ENCODE data around the gene CCBE1. TPM values are rescaled to one million over a fixed set of nuclear protein-coding genes. Genes with fewer than 3 reads are reported as not detected.
A peak's percentile ranks its signal among the peaks of the same experiment; 100 is the strongest.

CCBE1 gene
- total RNA-seq, 1 donor from 2014 or later: 0.40 TPM

DNA sequence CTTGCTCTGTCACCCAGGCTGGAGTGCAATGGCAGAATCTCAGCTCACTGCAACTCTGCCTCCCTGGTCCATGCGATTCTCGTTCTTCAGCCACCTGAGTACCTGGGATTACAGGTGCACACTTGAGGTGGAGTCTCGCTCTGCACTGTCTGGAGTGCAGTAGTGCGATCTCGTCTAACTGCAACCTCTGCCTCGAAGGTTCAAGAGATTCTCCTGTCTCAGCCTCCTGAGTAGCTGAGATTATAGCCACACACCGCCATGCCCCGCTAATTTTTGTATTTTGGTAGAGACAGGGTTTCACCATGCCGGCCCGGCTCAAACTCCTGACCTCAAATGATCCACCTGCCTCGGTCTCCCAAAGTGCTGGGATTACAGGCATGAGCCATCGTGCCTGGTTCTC, 83.3 kb downstream of the CCBE1 start:
- no peak for ATAC-seq

DNA sequence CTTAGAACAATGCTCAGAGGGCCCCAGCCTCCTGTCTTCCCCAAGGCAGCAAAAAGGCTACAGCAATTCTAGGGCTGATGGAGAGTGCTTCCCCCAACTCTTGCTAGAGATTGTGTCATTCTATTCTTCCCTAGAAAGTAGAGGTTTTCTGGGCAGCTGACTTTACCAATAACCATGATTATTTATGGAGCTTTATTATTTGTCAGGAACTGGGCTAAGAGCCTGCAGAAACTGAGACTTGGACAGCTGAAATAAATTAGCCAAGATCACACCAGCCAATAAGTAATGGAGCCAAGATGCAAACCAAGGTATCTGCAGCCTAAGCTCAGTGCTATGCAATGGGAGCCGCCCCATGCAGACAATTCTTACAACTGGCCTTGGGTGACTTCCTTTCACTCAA, 84.8 kb downstream of the CCBE1 start:
- no peak for ATAC-seq

DNA sequence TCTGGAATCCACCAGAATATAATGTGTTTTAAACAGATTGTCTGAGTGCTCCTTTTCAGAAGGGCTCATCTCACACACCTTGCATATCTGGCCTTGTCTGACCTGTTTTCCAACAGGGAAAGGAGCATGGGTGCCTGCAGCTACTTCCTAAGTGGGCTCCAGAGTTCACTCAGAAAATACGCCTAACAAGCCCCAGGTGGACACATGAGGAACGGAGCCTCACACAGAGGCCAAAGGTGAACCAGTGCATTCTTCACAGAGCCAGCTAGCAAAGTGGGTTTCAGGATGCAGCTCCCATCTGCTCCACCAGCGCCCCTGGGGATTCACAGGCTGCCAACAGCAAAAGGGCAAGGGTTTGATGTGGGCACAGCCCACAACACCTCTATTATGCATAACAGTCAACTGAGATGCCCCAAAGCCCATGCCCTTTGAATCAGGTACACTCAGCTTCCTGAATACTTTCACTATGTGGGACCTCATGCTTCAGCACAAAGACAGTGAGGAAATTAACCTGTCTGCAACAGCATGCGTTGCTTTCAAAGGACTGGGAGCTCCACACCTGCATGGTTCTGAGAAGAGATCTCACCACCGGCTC, 86.6 kb downstream of the CCBE1 start:
- ATAC-seq: no peak

DNA sequence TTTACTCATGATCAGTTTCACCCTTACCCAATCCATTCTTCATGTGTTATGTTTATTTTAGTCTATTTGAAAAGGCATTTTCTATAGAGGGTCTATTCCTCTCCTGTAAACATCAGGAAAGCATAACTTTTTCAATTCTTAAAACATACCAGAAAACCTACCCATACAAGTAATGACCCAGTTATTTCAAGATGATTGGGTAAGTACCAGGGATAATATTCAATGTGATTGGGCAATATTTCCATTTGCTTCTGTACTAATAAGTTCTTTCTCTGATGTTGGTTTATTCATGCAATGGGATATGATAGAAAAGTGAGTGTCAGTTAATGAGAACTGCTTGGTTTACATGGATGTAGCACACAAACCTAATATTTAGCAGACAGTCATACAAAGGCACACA, 87.6 kb downstream of the CCBE1 start:
- no peak for ATAC-seq

DNA sequence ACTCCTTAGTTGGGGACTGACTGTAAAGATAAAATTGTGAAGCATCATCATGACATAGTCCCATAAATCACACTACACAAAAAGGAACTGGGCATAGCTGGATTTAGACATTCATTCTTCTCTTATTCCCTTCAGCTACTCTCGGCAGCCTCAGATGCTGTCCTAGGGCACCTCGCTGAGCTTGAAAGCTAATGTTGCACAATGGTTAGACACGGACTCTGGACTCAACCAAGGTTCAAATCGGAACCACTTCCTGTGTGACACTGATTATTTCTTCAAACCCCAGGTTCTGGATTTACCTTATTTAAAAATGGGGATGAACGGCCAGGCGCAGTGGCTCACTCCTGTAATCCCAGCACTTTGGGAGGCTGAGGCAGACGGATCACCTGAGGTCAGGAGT, 89.8 kb downstream of the CCBE1 start:
- no peak for ATAC-seq

DNA sequence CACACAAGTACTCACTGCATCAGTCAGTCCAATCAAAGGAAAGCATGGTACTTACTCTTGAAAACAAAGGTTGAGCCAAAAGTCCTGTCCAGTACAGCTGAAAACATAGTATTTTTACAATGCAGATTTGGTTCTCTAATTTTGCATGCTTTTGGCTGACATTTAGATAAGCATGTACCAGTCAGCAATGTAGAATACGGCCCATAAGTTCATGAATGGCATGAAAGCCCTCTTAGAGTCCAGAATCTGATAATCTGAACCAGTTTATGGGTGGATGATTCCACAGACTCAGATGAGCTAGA, 90.2 kb downstream of the CCBE1 start:
- no peak for ATAC-seq

DNA sequence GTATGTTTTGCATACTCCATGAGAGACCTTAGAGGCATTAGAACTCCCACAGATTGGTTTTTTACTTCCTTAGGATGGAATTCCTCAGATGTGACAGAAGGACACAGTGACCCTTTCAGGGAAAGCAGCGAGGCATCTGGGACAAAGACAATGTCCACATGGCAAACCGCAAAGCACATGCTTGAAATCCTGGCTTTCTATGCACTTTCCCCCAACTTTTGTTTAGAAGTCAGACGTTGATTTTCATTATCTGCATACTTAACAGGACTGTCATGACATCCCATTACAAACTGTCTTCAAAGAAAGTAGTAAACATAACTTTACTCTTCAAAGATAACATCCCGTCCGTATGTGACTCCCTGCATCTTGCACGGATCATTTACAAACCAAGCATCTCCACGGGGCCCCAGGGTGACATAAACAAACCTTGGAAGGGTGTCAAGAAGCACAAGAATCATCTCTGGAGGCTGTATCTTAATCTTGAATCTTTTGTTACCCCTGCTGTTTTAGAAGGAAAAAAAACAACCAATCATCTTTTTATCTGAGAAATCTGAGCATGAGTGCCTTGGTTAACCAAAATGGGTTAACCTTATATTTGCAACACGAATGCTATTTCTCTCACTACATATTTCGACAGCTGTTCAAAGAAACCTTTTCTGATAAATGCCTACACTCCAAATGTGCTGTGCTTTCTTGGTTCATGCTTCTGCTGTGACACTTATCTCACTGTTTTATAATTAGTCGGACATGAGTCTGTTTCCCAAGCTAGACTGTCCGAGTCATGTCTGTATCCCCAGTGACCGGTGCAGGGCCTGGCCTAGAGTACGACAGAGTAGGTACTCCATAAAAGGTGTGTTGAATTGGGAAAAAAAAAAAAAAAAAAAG, 90.8 kb downstream of the CCBE1 start:
- no peak for ATAC-seq

DNA sequence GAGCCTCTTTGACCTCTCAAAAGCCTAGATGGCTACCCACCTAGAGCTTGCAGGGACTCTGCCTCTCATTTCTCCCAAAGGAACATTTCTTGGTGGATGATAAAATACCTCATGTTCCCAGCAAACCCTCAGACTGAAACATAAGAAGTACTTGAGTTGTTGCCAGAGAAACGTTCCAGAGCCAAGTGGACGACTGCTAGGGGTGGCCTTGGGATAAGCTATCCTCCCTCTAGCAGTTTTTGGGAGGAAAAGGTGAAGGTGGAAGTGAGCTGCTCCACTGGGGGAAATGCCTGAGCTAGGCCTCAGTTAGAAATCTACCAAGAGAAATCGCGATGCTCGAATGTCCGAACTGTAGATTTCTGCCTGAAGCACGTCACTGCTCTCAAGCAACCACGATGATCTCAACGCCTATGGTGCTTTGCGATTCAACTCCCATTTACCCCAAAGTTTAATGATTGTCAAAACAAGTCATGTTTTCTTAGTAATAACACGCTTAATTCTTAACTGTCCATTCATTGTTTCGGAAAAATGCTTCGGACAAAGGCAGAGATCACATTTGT, 91.5 kb downstream of the CCBE1 start:
- ATAC-seq: no peak

DNA sequence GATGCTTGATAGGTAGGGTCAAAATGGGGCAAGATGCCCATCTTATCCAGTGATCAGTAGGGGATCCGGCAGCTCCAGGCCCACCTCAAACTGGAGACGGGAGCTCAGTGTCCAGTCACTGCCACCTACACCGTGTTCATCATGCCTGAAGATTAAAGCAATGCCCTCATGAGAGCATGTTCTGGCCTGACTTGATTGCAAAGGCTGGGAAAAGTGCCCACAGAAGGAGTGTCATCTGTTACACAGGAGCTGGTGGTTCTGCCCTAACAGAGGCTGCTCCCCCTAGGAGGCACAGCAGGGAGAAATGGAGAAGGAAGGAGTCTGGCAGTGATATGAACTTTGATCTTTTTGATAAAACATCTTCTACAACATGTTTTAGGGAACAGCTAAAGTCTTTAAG, 92.3 kb downstream of the CCBE1 start:
- ATAC-seq: peak; percentile 95

DNA sequence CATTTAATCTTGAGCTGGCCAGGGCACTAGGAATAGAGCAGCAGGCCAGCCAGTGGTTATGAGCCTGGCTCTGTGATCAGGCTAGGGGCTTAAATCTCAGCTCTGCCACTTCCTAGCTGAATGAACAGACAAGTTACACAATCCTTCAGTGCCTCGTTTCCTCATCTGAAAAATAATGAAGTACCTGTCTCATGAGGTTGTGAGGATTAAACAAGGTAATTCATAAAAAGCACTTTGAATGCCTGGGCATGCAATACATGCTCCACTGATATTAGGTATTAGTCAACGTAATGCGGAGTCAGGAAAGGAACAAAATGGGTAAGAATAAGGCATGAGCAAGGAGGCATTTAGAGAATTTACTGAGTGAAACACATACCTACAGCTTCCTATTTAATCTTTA, 100.2 kb downstream of the CCBE1 start:
- peak; percentile 97 for ATAC-seq

DNA sequence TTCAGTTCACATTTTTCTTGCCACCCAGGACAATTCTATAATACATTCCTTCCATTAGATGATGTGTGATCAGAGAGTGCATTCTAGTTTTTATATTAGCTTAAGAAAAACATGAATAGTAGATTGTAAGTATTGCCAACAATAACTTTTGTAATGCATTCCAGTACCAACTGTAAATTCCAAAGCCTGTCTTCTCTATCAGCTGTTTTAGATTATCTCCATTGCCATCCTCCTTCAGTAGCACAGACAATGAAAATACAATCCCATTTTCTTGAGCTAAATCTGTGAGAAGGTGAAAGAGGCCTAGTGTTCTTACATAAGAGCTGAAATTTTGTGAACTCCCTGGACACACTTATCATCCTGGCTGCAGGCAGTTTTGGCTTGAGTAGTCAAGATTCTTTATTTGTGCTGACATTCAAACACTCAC, 103.9 kb downstream of the CCBE1 start:
- no peak for ATAC-seq

DNA sequence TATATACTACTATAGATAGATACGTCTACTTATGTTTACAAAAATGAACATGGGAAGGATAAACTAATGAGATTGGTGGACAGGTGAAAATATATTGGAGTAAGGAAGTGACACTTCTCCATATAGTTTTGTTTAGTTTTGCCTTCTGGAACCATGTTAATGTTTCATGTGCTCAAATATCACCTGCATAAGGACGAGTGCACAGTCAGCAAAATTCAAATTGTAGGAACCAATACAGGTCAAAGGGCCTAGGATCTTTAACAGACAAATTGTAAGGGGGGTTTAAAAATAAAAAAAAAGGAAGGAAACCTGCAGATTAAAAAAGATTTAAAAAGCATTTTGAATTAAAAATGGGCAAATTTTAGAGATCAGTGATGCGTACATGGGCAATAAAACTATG, 104.6 kb downstream of the CCBE1 start:
- no peak for ATAC-seq

DNA sequence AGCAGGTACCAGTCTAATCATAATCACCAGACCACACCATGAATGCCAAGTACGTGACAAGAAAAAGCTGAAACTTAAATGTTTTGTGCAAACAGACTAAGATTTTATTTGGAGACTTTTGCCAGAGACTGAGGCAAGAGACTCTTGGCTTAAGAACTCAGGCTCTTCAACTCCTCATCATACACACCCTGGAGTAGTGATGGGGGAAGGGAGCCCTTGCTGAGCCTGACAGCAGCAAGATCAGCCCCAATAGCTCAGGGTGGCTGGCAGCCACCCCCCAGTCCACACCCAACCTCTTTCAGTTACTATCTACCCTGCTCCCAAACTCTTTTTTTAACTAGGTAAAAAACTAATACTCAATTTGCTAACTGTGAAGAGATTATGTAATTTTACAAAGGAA, 114.8 kb downstream of the CCBE1 start:
- ATAC-seq: no peak

DNA sequence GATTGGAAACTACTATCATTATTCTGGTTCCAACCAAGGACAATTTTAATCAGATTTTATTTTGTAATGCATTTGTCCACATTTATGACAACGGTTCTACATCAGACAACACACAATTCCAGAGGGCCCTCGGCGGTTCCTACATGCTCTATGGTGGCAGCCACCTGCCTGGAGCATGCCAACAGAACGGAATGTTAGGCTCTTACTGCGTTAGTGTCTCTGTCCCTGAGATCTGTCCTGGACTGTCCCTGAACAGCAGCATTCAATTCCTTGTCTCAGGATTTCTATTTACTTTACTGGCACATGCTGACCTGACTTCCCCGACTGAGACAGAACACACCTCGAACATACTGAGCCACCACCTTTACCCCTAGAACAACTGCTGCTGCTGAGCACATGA, 117.7 kb downstream of the CCBE1 start:
- no peak for ATAC-seq

DNA sequence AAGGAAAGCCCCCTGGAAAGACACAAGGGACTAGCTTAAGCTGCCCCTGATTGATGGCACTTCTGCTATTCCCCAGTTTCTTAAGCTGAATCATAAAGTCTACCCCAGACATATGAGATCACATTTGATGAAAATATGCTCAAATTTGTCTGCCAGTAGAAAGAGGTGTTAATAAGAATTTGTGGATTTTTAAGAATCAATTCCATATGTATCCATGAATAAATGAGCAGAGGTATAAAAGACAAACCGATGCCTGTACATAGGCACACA, 119.9 kb downstream of the CCBE1 start:
- ATAC-seq: no peak

DNA sequence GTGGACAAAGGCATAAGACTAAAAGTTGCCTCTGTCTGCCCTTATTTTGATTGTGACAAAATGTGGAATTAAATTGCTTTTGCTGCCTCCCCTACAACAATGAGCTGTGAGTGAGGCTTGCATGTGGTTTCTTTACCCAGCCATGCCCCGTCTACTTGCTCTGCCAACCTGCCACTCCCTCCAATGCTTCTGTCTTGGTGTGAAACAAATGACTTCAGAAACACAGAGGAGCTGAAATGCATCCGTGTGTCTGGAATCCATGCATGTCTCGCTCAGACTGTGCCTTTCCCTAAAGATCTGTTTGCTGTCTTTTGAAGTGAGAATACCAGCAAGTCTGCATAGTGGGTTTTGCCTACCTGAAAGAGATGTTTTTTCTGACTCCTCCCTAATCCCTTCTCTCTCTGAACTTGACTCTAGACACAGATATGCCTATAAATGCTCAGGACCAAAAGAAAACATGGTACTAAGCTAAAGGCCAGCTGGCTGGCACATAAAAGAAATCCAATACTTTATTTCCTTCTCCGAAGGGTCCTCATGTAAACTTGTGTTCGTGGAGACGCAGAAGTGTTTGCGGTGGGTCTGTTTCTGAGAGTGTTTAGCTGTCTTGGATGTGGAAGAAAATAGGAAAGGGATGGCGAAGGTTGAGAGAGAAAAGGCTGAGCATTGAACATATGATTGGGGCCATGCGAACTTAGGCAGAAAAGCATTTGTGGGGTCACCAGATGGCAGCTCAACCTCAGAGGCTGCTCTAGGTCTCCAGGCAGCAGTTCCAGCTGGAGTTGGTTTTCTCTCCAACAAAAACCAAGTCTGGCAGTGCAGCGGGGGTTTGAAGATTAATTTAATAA, 120.5 kb downstream of the CCBE1 start:
- ATAC-seq: no peak

DNA sequence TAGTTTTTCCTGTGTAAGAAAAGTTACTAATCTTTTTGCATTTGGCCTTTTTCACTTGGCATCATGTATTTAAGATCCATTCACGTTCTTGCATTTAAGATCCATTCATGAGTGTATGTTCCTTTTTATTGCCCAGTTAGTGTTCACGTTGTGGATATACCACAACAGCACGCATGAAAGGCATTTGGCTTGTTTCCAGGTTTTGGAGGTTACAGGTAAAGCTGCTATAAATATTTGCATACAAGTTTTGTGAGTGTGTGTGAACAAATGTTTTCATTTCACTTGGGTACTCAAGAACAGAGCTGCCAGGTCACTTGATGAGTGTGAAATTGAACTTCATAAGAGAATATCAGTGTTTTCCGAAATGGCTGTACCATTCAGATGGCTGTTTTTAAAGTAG, 121.2 kb downstream of the CCBE1 start:
- no peak for ATAC-seq

DNA sequence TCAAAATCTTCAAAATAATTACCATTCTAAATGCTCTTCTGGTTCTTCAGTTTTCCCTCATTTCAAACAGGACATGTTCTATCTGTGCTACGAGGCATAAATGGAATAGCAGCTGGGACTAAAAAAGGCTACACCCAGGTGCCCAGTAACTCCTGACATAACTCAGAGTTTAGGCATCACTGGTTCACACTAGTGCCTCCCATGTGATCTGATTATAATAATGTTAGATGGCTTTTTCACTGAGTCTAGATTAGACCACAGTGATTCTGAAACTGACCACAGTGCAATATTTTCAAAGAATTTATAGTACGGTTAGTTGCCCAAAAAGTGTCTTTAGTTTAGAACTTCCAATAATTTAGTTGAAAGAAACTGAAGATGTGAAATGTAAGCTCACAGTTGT, 123.3 kb downstream of the CCBE1 start:
- ATAC-seq: no peak

DNA sequence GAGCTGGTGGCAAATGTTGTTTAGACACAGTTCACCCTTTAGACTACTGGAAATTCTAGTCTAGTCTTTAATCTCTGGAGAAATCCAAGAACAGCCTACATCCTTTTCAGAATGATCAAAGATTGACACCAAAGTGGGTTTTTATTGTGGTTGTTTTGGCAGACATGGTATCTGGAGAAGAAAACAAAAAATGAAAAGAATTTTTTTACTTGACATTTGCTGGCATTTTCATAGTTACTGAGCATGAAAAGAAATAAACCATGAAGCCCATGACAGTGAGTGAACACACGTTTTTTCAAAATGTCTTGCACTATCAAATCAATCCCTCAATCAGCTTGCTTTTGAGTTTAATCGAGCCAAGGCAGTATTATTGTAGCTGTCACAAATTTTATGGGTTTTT, 125.3 kb downstream of the CCBE1 start:
- no peak for ATAC-seq

DNA sequence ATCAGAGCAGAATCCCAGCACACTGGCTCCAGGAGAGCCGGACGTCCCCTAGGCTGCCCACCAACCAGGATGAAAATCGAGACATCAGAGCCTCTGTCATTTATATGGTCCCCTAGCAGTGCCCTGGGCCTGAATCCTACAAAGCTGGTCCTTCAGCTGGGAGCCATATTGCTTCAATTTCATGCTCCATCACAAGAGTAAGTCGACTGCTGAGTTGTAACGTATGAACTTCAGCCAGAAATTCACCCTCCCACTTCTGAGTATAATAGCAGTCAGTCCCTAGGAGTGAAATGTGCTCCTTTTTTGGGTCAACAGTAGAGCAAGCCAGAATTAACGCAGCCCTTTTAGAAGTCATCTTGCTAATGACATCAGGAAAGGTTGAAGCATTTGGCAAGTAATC, 126.4 kb downstream of the CCBE1 start:
- no peak for ATAC-seq

DNA sequence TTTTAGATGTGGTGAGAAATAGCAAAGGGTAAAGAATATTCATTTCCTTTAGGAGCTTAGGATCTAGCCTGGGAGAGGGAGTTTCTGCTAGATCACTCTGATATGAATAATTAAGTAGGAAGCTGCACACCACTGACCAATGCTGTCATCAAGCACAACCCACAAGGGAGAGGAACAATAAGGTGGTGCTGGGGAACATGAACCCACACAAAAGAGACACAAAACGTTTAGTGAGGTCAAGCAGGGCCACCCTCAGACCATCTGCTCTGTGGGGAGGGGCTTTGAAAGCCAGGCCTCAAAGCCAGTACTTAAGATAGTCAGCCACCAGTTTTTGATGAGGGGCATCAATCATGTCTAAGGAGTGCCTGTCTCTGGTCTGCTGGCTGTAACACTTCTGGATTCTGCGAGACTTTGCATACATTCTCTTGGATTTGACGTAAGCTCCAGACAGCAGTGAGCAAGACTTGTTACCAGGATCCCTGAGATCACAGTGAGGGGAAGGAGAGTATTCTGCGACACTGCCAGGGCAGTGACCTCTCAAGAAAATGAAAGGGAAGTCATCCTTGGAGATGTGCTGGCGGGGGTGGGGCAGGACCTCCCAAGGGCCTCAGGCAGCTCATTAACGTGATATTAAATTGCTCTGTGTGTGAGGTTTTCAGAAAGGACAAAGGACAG, 127.0 kb downstream of the CCBE1 start:
- no peak for ATAC-seq

DNA sequence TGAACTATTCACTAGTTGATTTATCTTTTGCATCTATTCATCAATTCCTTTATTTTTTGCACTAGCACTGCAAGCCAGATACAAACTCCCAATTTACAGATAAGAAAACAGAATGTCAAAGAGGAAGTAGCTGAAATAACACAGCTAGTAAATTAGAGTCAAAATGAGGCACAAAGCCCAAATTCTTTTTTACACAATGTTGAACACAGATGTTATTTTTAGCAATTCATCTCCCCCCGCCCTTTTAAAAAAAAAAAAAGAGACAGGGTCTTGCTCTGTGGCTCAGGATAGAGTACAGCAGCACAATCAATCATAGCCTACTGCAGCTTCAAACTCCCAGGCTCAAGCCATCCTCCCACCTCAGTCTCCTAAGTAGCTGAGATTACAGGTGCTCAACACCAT, 127.8 kb downstream of the CCBE1 start:
- ATAC-seq: no peak

DNA sequence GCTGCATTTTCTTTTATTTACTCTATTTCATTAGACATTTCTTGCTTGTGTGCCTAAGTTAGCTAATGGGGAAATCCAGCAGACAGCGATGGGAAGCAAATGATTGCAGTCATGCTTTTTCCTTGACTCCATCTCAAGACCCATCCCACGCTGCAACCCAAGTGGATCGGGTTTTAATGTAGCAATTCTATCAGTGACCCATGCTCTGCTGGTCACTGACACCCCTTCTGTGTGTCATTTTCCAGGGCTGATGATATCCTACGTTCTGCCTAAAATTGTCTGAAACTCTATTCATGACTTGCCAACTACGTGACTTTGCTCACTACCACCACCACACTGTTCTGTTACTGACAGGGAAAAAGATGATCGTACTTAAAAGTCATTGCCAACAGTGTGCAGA, 129.8 kb downstream of the CCBE1 start:
- no peak for ATAC-seq

All from esophagus mucosa (tissue), 1 donor.